ENCODE measurements around the gene LRMDA.

Gene LRMDA

GRCh38 chr10:76327441-76327840 lies 896.0 kb downstream of the LRMDA start:
- DNase-seq (ENCODE audit: low read depth), result no peak
- no peak overlapping the region for H3K4me3 ChIP-seq (ENCODE audit: low read depth, low read length)
- TF ChIP-seq CTCF (IDR thresholded peaks at IDR 0.05; ENCODE audit: control insufficient read depth, extremely low read depth, insufficient read depth), result no peak

- DNase-seq (ENCODE audit: low read depth), result no peak
- H3K4me3 ChIP-seq (ENCODE audit: low read depth, low read length), result no peak overlapping the region
- TF ChIP-seq CTCF (IDR thresholded peaks at IDR 0.05; ENCODE audit: control insufficient read depth, extremely low read depth, insufficient read depth), result no peak
These were observed 896.9 kb downstream of the LRMDA start for GRCh38 chr10:76328348-76328747.

- no peak for DNase-seq (ENCODE audit: low read depth)
These were observed 898.6 kb downstream of the LRMDA start for GRCh38 chr10:76329891-76330575.

GRCh38 chr10:76331742-76332141 lies 900.3 kb downstream of the LRMDA start:
- H3K4me3 ChIP-seq (ENCODE audit: low read depth, low read length), result no peak overlapping the region
- no peak for TF ChIP-seq CTCF (IDR thresholded peaks at IDR 0.05; ENCODE audit: control insufficient read depth, extremely low read depth, insufficient read depth)
- no peak for DNase-seq (ENCODE audit: low read depth)

More at GRCh38 chr10:76329891-76330575, 898.6 kb downstream of the LRMDA start:
- no peak overlapping the region for H3K4me3 ChIP-seq (ENCODE audit: low read depth, low read length)
- no peak for TF ChIP-seq CTCF (IDR thresholded peaks at IDR 0.05; ENCODE audit: control insufficient read depth, extremely low read depth, insufficient read depth)

DNA sequence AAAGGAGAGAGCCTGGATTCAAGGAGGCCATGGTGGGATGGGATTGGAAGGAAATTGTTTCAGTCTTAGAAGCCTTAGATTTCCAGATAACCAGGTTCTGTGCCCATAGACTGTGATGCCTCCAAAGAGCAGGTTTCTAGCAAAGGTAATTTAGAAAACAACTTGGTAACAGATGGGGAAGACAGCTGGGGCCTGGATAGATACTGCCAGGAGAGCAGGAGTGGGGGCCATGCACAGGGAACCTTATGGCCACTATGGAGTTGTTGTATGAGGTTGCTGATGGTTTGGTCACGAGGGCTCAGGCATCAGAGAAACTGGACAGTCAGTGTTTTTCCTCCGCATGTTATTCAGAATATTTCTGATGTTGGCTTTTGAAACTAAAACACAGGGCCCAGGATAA lies 901.9 kb downstream of the LRMDA start:
- no peak for TF ChIP-seq CTCF (IDR thresholded peaks at IDR 0.05; ENCODE audit: control insufficient read depth, extremely low read depth, insufficient read depth)
- no peak overlapping the region for H3K4me3 ChIP-seq (ENCODE audit: low read depth, low read length)
- no peak for DNase-seq (ENCODE audit: low read depth)

GRCh38 chr10:76333796-76334195 lies 902.4 kb downstream of the LRMDA start:
- no peak for TF ChIP-seq CTCF (IDR thresholded peaks at IDR 0.05; ENCODE audit: control insufficient read depth, extremely low read depth, insufficient read depth)

GRCh38 chr10:76334255-76334654 lies 902.8 kb downstream of the LRMDA start:
- DNase-seq (ENCODE audit: low read depth), result no peak
- H3K4me3 ChIP-seq (ENCODE audit: low read depth, low read length), result no peak overlapping the region
- no peak for TF ChIP-seq CTCF (IDR thresholded peaks at IDR 0.05; ENCODE audit: control insufficient read depth, extremely low read depth, insufficient read depth)

More at GRCh38 chr10:76333796-76334195, 902.4 kb downstream of the LRMDA start:
- H3K4me3 ChIP-seq (ENCODE audit: low read depth, low read length), result no peak overlapping the region
- no peak for DNase-seq (ENCODE audit: low read depth)

Data from LNCaP clone FGC (cell line).